Measurements from ENCODE around the gene TRIM44. TPM values are rescaled to one million over a fixed set of nuclear protein-coding genes. Genes with fewer than 3 reads are reported as not detected.

Gene TRIM44
- total and polyA plus RNA-seq, 8 donors = 5.1 to 65.3 (median 19.1) TPM

DNA sequence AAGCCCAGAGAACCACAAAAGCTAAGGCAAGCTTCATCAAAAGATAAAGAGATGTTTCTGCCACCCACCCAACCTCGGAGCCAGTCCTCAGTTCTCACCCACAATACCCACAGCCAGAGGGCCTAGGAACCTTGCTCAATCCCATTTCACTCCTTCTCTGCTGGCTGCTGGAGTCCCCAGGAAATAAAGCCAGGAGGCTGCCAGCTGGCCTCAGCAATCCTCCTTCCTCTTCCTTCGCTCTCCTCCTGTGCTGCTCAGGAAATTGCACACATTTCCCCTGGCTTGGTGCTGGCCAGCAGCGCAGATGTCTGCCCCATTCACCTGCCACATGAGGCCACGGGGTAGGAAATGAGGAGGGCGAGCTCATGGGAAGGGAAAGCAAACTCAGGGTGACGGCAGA, 189.5 kb downstream of the TRIM44 start:
- H3K4me3 ChIP-seq = no peak overlapping the region
- TF ChIP-seq, protein P1, sequence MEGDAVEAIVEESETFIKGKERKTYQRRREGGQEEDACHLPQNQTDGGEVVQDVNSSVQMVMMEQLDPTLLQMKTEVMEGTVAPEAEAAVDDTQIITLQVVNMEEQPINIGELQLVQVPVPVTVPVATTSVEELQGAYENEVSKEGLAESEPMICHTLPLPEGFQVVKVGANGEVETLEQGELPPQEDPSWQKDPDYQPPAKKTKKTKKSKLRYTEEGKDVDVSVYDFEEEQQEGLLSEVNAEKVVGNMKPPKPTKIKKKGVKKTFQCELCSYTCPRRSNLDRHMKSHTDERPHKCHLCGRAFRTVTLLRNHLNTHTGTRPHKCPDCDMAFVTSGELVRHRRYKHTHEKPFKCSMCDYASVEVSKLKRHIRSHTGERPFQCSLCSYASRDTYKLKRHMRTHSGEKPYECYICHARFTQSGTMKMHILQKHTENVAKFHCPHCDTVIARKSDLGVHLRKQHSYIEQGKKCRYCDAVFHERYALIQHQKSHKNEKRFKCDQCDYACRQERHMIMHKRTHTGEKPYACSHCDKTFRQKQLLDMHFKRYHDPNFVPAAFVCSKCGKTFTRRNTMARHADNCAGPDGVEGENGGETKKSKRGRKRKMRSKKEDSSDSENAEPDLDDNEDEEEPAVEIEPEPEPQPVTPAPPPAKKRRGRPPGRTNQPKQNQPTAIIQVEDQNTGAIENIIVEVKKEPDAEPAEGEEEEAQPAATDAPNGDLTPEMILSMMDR (IDR thresholded peaks at IDR 0.05) = no peak
- TF ChIP-seq POLR2A (IDR thresholded peaks at IDR 0.05) (no peak), POLR2AphosphoS5 (IDR thresholded peaks at IDR 0.05) (peak in 1 of 3 donors; percentile 7)
- H3K27ac ChIP-seq = no peak overlapping the region
- no peaks in the 10 kb centered on the region for H3K36me3 ChIP-seq
- H3K4me1 ChIP-seq = no peaks in the 10 kb centered on the region
- no peaks in the 10 kb centered on the region for H3K27me3 ChIP-seq
- no peaks in the 10 kb centered on the region for H3K9me3 ChIP-seq
- 65 to 72% (median 68%) methylated on average over 6 of the region's 6 CpGs for WGBS, 5 donors
- DNase-seq = peak in 1 of 2 donors; percentile 38
- intact Hi-C loops (cut with DNase I; ENCODE audit: low total_unique reads) = no loop called here

DNA sequence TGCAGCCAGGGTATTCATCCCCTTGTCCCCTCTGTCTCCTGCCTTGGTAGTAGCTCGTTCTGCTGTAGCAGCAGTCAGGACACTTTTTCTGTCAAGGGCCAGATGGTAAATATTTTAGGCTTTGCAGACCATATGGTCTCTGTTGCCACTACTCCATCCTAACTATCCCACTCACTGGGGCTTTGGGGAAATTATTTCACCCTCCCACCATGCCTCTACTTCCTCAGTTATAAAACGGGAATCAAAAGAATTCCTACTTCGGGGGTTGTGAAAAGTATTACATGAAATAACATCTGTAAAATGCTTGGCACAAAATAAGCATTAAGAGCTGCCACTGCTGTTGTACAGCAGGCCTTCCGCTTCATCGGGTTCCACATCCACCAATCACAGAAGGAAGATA, 191.4 kb downstream of the TRIM44 start:
- Histone ChIP-seq H3K27ac (no peak overlapping the region), H3K4me3 (no peak overlapping the region), H3K36me3 (no peaks in the 10 kb centered on the region), H3K9me3 (no peaks in the 10 kb centered on the region), H3K27me3 (no peaks in the 10 kb centered on the region), H3K4me1 (no peaks in the 10 kb centered on the region)
- TF ChIP-seq EP300 (IDR thresholded peaks at IDR 0.05) = no peak
- TF ChIP-seq, protein P1 (IDR thresholded peaks at IDR 0.05) = no peak
- no peak for TF ChIP-seq POLR2A (IDR thresholded peaks at IDR 0.05)
- no peak for TF ChIP-seq POLR2AphosphoS5 (IDR thresholded peaks at IDR 0.05)
- intact Hi-C loops (cut with DNase I; ENCODE audit: low total_unique reads) = no loop called here
- DNase-seq = no peak
- WGBS, 5 donors = 70 to 86% (median 73%) methylated on average over 5 of the region's 5 CpGs

DNA sequence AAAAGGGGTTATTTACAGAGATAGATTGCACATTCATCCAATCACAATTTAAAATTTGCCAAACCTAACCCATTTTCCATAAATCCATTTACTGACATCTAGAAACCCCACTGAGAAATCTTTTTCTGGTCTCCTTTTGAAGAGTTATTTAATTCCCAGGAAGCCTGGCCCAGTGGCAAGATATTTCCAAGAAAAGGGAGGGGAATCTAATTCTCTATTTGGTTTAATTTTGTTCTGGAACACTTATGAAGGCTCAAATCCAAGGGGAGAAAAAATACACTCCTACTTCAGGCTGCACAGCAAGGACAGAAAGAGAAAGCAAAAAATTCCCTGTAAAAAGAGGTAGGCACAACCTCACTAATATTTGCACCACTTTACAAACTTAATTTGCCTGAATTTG, 193.1 kb downstream of the TRIM44 start:
- H3K4me1 ChIP-seq = no peaks in the 10 kb centered on the region
- no peaks in the 10 kb centered on the region for H3K9me3 ChIP-seq
- no peaks in the 10 kb centered on the region for H3K36me3 ChIP-seq
- DNase-seq = peak in 1 of 2 donors; percentile 30
- H3K4me3 ChIP-seq = no peak overlapping the region
- H3K27me3 ChIP-seq = no peaks in the 10 kb centered on the region
- H3K27ac ChIP-seq = no peak overlapping the region
- TF ChIP-seq, protein P1 (IDR thresholded peaks at IDR 0.05) = no peak
- TF ChIP-seq POLR2AphosphoS5 (IDR thresholded peaks at IDR 0.05) = no peak
- no peak for TF ChIP-seq POLR2A (IDR thresholded peaks at IDR 0.05)
- no peak for TF ChIP-seq EP300 (IDR thresholded peaks at IDR 0.05)
- intact Hi-C loops (cut with DNase I; ENCODE audit: low total_unique reads) = no loop called here

DNA sequence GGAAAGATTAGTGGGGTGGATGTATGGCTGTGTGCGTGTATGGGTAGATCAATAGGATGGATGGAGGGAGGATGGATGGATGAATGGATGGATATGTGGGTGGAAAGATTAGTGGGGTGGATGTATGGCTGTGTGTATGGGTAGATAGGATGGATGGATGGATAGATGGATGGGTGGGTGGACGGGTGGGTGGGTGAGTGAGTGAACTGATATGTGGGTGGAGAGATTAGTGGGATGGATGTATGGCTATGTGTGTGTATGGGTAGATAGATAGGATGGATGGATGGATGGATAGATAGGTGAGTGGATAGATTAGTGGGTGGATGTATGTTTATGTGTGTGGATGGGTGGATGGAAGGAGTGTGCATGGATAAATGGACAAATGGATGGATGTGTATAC, 193.7 kb downstream of the TRIM44 start:
- TF ChIP-seq EP300 (IDR thresholded peaks at IDR 0.05) (no peak), POLR2A (IDR thresholded peaks at IDR 0.05) (no peak), POLR2AphosphoS5 (IDR thresholded peaks at IDR 0.05) (no peak)
- TF ChIP-seq, protein P1 (IDR thresholded peaks at IDR 0.05) = no peak
- Histone ChIP-seq H3K4me1 (no peaks in the 10 kb centered on the region), H3K36me3 (no peaks in the 10 kb centered on the region), H3K4me3 (no peak overlapping the region), H3K27ac (no peak overlapping the region), H3K9me3 (no peaks in the 10 kb centered on the region), H3K27me3 (no peaks in the 10 kb centered on the region)
- WGBS, 5 donors = 83 to 95% (median 91%) methylated on average over 2 of the region's 2 CpGs
- DNase-seq = no peak
- intact Hi-C loops (cut with DNase I; ENCODE audit: low total_unique reads) = no loop called here
